Bronchial epithelial cell (primary cell): ENCODE data around the gene OXLD1. TPM values are rescaled to one million over a fixed set of nuclear protein-coding genes. Genes with fewer than 3 reads are reported as not detected.
"Not testable (repeated sequence)": the region's sequence is repeated elsewhere in the genome, so short reads cannot be mapped to it uniquely, and the experiment has no call there.

Source experiments
- DNase-seq: peaks from one replicate; pipeline ENCODE4 v3.0.0-alpha.2; 2010; ENCODE audit warnings: low read depth
- FAIRE-seq: peaks from 2 replicates; lab custom pipeline; 2011; peaks lifted over from hg19 to GRCh38; lab: Jason Lieb, UNC
- H3K27me3 ChIP-seq: 2 replicates; pipeline ENCODE4 v1.5.1; 2011; ENCODE audit warnings: low read length; ENCODE audit not compliant: control insufficient read depth, insufficient read depth
- H3K36me3 ChIP-seq: 2 replicates; pipeline ENCODE4 v1.5.1; 2011; ENCODE audit warnings: low read length; ENCODE audit not compliant: control insufficient read depth, insufficient read depth
- H3K4me3 ChIP-seq: 2 replicates; pipeline ENCODE4 v1.5.1; 2011; ENCODE audit warnings: mild to moderate bottlenecking, low read depth, low read length, control low read depth
- total RNA-seq: library from RNA; depleted of rRNA; stranded (reverse); fragments of >200 nt; gene quantifications from 2 replicates; pipeline ENCODE4 v1.2.1, GENCODE V29; 2014
- TF ChIP-seq, protein P1 (sequence below): IDR thresholded peaks from 2 replicates; pipeline ENCODE4 v1.5.1; 2011; ENCODE audit warnings: mild to moderate bottlenecking, moderate library complexity, low read length, control low read depth, inconsistent platforms; ENCODE audit not compliant: insufficient read depth, severe bottlenecking

OXLD1 gene
- total RNA-seq, 1 donor from 2014 or later, result 47.7 TPM

DNA sequence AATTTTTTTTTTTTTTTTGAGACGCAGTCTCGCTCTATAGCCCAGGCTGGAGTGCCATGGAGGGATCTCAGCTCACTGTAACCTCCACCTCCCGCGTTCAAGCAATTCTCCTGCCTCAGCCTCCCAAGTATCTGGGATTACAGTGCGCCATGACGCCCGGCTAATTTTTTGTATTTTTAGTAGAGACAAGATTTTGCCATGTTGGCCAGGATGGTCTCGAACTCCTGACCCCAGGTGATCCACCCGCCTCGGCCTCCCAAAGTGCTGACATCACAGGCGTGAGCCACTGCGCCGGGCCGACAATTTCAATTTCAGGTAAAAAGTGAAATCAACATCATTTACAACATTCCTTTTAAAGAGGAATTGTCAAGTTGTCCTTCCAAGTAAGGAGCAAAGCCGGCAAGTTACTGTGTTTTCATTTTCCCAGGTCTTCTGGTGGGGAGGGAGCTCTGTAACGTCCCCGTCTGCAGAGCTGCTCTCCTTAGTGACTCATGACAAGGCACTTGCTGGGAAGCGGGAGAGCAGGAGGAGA is 30.4 kb downstream of the OXLD1 start:
- TF ChIP-seq, protein P1, sequence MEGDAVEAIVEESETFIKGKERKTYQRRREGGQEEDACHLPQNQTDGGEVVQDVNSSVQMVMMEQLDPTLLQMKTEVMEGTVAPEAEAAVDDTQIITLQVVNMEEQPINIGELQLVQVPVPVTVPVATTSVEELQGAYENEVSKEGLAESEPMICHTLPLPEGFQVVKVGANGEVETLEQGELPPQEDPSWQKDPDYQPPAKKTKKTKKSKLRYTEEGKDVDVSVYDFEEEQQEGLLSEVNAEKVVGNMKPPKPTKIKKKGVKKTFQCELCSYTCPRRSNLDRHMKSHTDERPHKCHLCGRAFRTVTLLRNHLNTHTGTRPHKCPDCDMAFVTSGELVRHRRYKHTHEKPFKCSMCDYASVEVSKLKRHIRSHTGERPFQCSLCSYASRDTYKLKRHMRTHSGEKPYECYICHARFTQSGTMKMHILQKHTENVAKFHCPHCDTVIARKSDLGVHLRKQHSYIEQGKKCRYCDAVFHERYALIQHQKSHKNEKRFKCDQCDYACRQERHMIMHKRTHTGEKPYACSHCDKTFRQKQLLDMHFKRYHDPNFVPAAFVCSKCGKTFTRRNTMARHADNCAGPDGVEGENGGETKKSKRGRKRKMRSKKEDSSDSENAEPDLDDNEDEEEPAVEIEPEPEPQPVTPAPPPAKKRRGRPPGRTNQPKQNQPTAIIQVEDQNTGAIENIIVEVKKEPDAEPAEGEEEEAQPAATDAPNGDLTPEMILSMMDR, result no peak
- no peak for FAIRE-seq
- Histone ChIP-seq H3K36me3 (peaks cover 2% of the 10 kb centered on the region), H3K4me3 (peak overlapping the region; percentile 57), H3K27me3 (no peaks in the 10 kb centered on the region)
- DNase-seq, result peak; percentile 57

DNA sequence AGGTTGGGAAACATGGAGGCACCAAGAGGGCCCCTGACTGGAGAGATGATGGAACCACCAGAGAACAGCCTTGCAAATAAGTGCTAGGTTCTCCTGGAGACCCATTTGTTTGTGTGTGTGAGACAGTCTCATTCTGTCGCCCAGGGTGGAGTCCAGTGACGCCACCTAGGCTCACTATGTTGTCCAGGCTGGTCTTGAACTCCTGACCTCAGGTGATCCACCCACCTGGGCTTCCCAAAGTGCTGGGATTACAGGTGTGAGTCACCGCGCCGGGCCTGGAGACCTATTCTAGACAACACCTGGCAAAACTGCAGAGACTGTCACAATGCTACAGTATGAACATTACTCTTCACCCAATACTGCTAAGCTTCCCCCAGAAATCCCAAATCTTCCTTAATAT is 31.0 kb downstream of the OXLD1 start:
- TF ChIP-seq, protein P1, result no peak
- H3K36me3 ChIP-seq, result peaks cover 2% of the 10 kb centered on the region
- FAIRE-seq (no peak), DNase-seq (peak; percentile 27)
- H3K4me3 ChIP-seq, result no peak overlapping the region
- H3K27me3 ChIP-seq, result no peaks in the 10 kb centered on the region

DNA sequence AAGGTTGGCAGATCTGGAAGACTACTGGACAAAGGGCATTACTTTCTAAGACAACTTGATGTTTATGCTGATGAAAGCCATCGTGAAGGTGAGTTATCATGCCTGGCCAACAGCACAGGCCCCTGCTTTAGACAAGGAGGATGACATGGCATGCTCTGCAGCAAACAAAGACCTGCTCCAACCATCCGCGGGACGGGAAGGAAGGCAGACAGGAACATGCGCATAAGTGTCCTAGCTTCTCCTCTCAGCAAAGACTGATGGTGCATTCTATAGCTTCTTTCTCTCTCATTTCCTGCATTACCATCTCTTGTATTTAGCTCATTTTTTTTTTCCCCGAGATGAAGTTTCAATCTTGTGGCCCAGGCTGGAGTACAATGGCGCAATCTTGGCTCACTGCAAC is 34.9 kb downstream of the OXLD1 start:
- FAIRE-seq, result no peak
- H3K4me3 ChIP-seq, result no peak overlapping the region
- H3K36me3 ChIP-seq, result peaks cover 7% of the 10 kb centered on the region
- no peak for DNase-seq
- no peaks in the 10 kb centered on the region for H3K27me3 ChIP-seq
- TF ChIP-seq, protein P1, result no peak

DNA sequence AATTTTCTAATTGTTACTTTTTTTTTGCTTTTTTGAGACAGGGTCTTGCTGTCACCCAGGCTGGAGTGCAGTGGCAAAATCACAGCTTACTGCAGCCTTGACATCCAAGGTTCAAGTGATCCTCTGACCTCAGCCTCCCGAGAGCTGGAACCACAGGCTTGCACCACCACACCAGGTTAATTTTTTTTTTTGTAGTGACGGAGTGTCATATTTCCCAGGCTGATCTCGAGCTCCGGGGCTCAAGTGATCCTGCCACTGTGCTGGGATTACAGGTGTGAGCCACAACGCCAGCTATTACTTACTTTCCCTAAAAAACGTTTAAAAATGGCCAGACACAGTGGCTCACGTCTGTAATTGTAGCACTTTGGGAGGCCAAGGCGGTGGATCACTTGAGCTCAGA is 36.1 kb downstream of the OXLD1 start:
- no peak for DNase-seq
- no peak overlapping the region for H3K4me3 ChIP-seq
- TF ChIP-seq, protein P1, result no peak
- no peak for FAIRE-seq
- peaks cover 10% of the 10 kb centered on the region for H3K36me3 ChIP-seq
- no peaks in the 10 kb centered on the region for H3K27me3 ChIP-seq

DNA sequence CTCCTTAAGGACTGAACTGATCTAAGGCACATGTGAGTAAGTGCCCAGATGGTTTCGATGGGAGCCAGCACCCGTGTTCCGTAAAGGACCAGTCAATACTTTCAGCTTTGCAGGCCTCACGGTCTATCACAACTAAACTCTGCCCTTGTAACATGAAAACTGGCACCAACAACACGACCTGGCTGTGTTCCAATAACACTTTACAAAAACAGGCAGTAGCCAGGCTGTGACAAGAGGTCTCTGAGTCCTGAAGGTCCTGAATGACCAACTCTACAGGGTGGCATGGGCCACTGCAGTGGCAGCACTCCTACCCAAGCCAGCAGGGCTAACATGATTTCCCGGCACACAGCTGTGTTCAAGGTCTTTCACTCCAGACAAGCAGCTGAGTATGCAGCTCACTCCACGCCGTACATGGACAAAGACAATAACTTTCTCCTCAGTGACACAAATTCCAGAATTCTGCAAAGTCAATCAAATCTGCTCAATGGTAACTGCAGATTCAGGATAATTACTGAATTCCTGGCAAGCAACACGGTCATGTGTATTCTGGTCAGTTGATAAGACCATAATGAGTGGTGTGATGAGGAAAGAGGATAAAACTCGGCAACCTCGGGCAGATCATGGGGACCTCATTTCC is 44.8 kb downstream of the OXLD1 start:
- FAIRE-seq (peak; percentile 47), DNase-seq (no peak)
- H3K36me3 ChIP-seq, result peaks cover 27% of the 10 kb centered on the region
- H3K4me3 ChIP-seq, result no peak overlapping the region
- TF ChIP-seq, protein P1, result no peak
- H3K27me3 ChIP-seq, result no peaks in the 10 kb centered on the region

DNA sequence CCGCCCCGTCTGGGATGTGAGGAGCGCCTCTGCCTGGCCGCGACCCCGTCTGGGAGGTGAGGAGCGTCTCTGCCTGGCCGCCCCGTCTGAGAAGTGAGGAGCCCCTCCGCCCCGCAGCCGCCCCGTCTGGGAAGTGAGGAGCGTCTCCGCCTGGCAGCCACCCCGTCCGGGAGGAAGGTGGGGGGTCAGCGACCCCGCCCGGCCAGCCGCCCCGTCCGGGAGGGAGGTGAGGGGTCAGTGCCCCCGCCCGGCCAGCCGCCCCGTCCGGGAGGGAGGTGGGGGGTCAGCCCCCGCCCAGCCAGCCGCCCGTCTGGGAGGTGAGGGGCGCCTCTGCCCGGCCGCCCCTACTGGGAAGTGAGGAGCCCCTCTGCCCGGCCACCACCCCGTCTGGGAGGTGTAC is 48.1 kb downstream of the OXLD1 start:
- not testable (repeated sequence) for H3K4me3 ChIP-seq, DNase-seq, FAIRE-seq, H3K27me3 ChIP-seq
- H3K36me3 ChIP-seq, result peaks cover 27% of the 10 kb centered on the region
